Endothelial cell of umbilical vein (primary cell): ENCODE measurements around the gene FBXO8. TPM values are rescaled to one million over a fixed set of nuclear protein-coding genes. Genes with fewer than 3 reads are reported as not detected.

Experiments used
- BruUV-seq: library from RNA; stranded (reverse); fragments of 400-500 nt; replicated peaks from 2 replicates; lab custom pipeline; 2021; lab: Mats Ljungman, UMichigan
- CTCF ChIA-PET: fragments of 300-600, 350-600 bp; sonication (Branson Sonifier 250); formaldehyde crosslinking; loops from one replicate; lab custom pipeline; 2021; ENCODE audit warnings: antibody characterized with exemption, inconsistent platforms; lab: Charles Lee
- POLR2A ChIA-PET: fragments of 300-600, 350-600 bp; sonication (Branson Sonifier 250); formaldehyde crosslinking; loops from one replicate; lab custom pipeline; 2021; ENCODE audit warnings: antibody characterized with exemption, inconsistent platforms; lab: Charles Lee
- DNase-seq: peaks from one replicate; pipeline ENCODE4 v3.0.0-alpha.2; 2011; ENCODE audit warnings: low read depth, low spot score
- FAIRE-seq: peaks from 2 replicates; lab custom pipeline; 2011; peaks lifted over from hg19 to GRCh38; lab: Jason Lieb, UNC
- H2AFZ ChIP-seq: 2 replicates; pipeline ENCODE4 v1.6.0; 2012; ENCODE audit warnings: low read depth, low read length, control low read depth, inconsistent platforms
- H3K27ac ChIP-seq: 2 replicates; pipeline ENCODE4 v1.5.1; 2011; ENCODE audit warnings: low read depth, mild to moderate bottlenecking, control low read depth, low read length, moderate library complexity; ENCODE audit not compliant: insufficient read depth
- H3K27me3 ChIP-seq, 2 experiments: 2 replicates each; pipeline versions ENCODE4 v1.6.0 to v1.6.1; 2011; ENCODE audit warnings: low read length in 2 of 2, mixed read lengths in 1 of 2; ENCODE audit not compliant: control insufficient read depth in 2 of 2, insufficient read depth in 2 of 2
- H3K36me3 ChIP-seq, 2 experiments: 2 replicates in 1 of 2; 3 replicates in 1 of 2; pipeline ENCODE4 v1.5.1; 2011; ENCODE audit warnings: low read length in 2 of 2, mild to moderate bottlenecking in 1 of 2, moderate library complexity in 1 of 2; ENCODE audit not compliant: control insufficient read depth in 2 of 2, insufficient read depth in 2 of 2; ENCODE audit errors: extremely low read depth in 1 of 2
- H3K4me1 ChIP-seq: 3 replicates; pipeline ENCODE4 v1.5.1; 2011; ENCODE audit warnings: mild to moderate bottlenecking, low read length; ENCODE audit not compliant: control insufficient read depth, insufficient read depth; ENCODE audit errors: extremely low read depth
- H3K4me2 ChIP-seq: 2 replicates; pipeline ENCODE4 v1.6.1; 2011; ENCODE audit warnings: low read length, control low read depth, mixed read lengths; ENCODE audit not compliant: insufficient read depth
- H3K4me3 ChIP-seq, 3 experiments: fragments of 200-600 bp in 1 of 3; sonication (generic), shearing (Covaris generic) in 1 of 3; replicated peaks in 1 of 3; 2 replicates each; pipeline ENCODE4 v1.5.1; 2011 to 2016; ENCODE audit warnings: control low read depth in 3 of 3, low read length in 3 of 3, mild to moderate bottlenecking in 2 of 3, inconsistent platforms in 1 of 3, low read depth in 1 of 3, moderate library complexity in 1 of 3; ENCODE audit not compliant: insufficient read depth in 1 of 3
- H3K79me2 ChIP-seq: 2 replicates; pipeline ENCODE4 v1.6.0; 2012; ENCODE audit warnings: low read length, inconsistent platforms; ENCODE audit not compliant: control insufficient read depth, insufficient read depth
- H3K9ac ChIP-seq: replicated peaks from 2 replicates; pipeline ENCODE3; 2011; ENCODE audit warnings: low read length, control low read depth; ENCODE audit not compliant: insufficient read depth; ENCODE audit errors: extremely low read depth
- H3K9me1 ChIP-seq: replicated peaks from 3 replicates; pipeline ENCODE4 v1.6.0; 2011; ENCODE audit warnings: mild to moderate bottlenecking, low read length; ENCODE audit not compliant: control insufficient read depth, insufficient read depth; ENCODE audit errors: extremely low read depth
- H3K9me3 ChIP-seq: replicated peaks from 2 replicates; pipeline ENCODE4 v1.5.1; 2012; ENCODE audit warnings: low read length, inconsistent platforms; ENCODE audit not compliant: control insufficient read depth, insufficient read depth
- H4K20me1 ChIP-seq: replicated peaks from 2 replicates; pipeline ENCODE3; 2011; ENCODE audit warnings: mild to moderate bottlenecking, low read length; ENCODE audit not compliant: control insufficient read depth, insufficient read depth; ENCODE audit errors: extremely low read depth
- CTCF ChIP-seq, 2 donors: IDR thresholded peaks; 1 replicate in 1 of 2; 2 replicates in 1 of 2; pipeline ENCODE4 v1.5.1; 2011; ENCODE audit warnings: low read length in 2 of 2, mild to moderate bottlenecking in 2 of 2, moderate library complexity in 2 of 2, control low read depth in 1 of 2, inconsistent platforms in 1 of 2, low read depth in 1 of 2; ENCODE audit not compliant: insufficient read depth in 1 of 2; ENCODE audit errors: extremely low read depth in 1 of 2
- FOS ChIP-seq: IDR thresholded peaks from 2 replicates; pipeline ENCODE4 v1.6.1; 2011; ENCODE audit warnings: mild to moderate bottlenecking, low read length, moderate library complexity, borderline replicate concordance; ENCODE audit not compliant: insufficient read depth
- JUN ChIP-seq: IDR thresholded peaks from 2 replicates; pipeline ENCODE4 v1.6.1; 2011; ENCODE audit warnings: borderline replicate concordance, low read depth; ENCODE audit not compliant: insufficient read length, insufficient read depth
- POLR2AphosphoS5 ChIP-seq: IDR thresholded peaks from 2 replicates; pipeline ENCODE4 v1.6.1; 2012; ENCODE audit warnings: low read depth, mild to moderate bottlenecking, control low read depth, low read length, moderate library complexity; ENCODE audit not compliant: insufficient read depth
- dilution Hi-C: fragments of 300-500 bp; cut with MboI; formaldehyde crosslinking; loops from one replicate; pipeline ENCODE4 v1.15.0; 2019; ENCODE audit warnings: low sequenced_read_pairs; ENCODE audit not compliant: extremely low pct_ligation_motif_present
- intact Hi-C: fragments of 100-400 bp; cut with micrococcal nuclease; formaldehyde crosslinking; loops from one replicate; pipeline ENCODE4 v1.10.0; 2022
- polyA plus RNA-seq, 4 experiments: library from polyadenylated mRNA; depleted of rRNA in 3 of 4; stranded (reverse) in 3 of 4; unstranded in 1 of 4; fragments of >200 nt; gene quantifications; 2 replicates each; pipeline versions ENCODE4 v1.2.1 to v1.2.3, GENCODE V29; 2011 to 2012; ENCODE audit warnings: missing spikeins in 1 of 4
- total RNA-seq: library from RNA; stranded (reverse); gene quantifications from 2 replicates; pipeline ENCODE4 v1.2.3, GENCODE V29; 2021

The FBXO8 gene
- total and polyA plus RNA-seq, 2 donors (not counting 3 experiments of a cell fraction or from before 2014, with no cell fraction given) = 9.9 to 14.5 TPM

GRCh38 chr4:174307694-174308093 lies 24.2 kb upstream of the FBXO8 start:
- Histone ChIP-seq H3K27me3 (no peaks in the 10 kb centered on the region), H2AFZ (no peak overlapping the region), H3K4me2 (no peak overlapping the region), H3K79me2 (no peaks in the 10 kb centered on the region), H3K4me3 (no peak overlapping the region), H3K9me1 (no peaks in the 10 kb centered on the region), H3K4me1 (no peaks in the 10 kb centered on the region), H4K20me1 (no peaks in the 10 kb centered on the region), H3K9me3 (no peaks in the 10 kb centered on the region), H3K36me3 (no peaks in the 10 kb centered on the region), H3K9ac (no peak overlapping the region), H3K27ac (no peak overlapping the region)
- dilution Hi-C loops (no loop called here), intact Hi-C loops (no loop called here)
- POLR2A ChIA-PET = no interaction called here
- BruUV-seq = no TSS peak
- DNase-seq (no peak), FAIRE-seq (no peak)
- no peak for TF ChIP-seq JUN
- CTCF ChIA-PET = no interaction called here

GRCh38 chr4:174305961-174306360 lies 22.5 kb upstream of the FBXO8 start:
- no peaks in the 10 kb centered on the region for H3K4me1 ChIP-seq
- CTCF ChIA-PET = interaction anchor here (1.2 kb wide), 1 partner anchor 13 kb away, joined by 5 read pairs; no protein-coding TSS in a partner anchor
- intact Hi-C loops = no loop called here
- FAIRE-seq (no peak), DNase-seq (no peak)
- no peaks in the 10 kb centered on the region for H3K9me1 ChIP-seq
- no peak for TF ChIP-seq POLR2AphosphoS5
- no peak for TF ChIP-seq JUN
- no peak for TF ChIP-seq CTCF (IDR thresholded peaks at IDR 0.05; ENCODE audit: extremely low read depth in 1 of 2, insufficient read depth in 1 of 2, low read depth in 1 of 2, low read length in 2 of 2)
- TF ChIP-seq FOS = no peak
- no TSS peak for BruUV-seq
- no peaks in the 10 kb centered on the region for H3K79me2 ChIP-seq
- H3K4me3 ChIP-seq = no peak overlapping the region
- H4K20me1 ChIP-seq = no peaks in the 10 kb centered on the region
- H3K9me3 ChIP-seq = no peaks in the 10 kb centered on the region
- no peak overlapping the region for H3K9ac ChIP-seq
- H3K36me3 ChIP-seq = no peaks in the 10 kb centered on the region
- dilution Hi-C loops = no loop called here
- H3K27ac ChIP-seq = no peak overlapping the region
- POLR2A ChIA-PET = no interaction called here
- H2AFZ ChIP-seq = no peak overlapping the region
- no peaks in the 10 kb centered on the region for H3K27me3 ChIP-seq
- H3K4me2 ChIP-seq = no peak overlapping the region
